T follicular helper cell (primary cell): ENCODE results near the gene GIMAP2.
A peak's percentile ranks its signal among the peaks of the same experiment; 100 is the strongest.
"Not testable (repeated sequence)": the region's sequence is repeated elsewhere in the genome, so short reads cannot be mapped to it uniquely, and the experiment has no call there.

ENCODE experiments used
- DNase-seq: peaks from one replicate; pipeline ENCODE4 v3.0.0-alpha.2; 2020; ENCODE audit warnings: low read depth

The GIMAP2 gene

GRCh38 chr7:150676854-150677253 lies 8.7 kb upstream of the GIMAP2 start:
- DNase-seq = peak; percentile 22

- DNase-seq = not testable (repeated sequence)
These were observed 6.9 kb upstream of the GIMAP2 start for GRCh38 chr7:150678601-150679000.

- not testable (repeated sequence) for DNase-seq
These were observed 5.1 kb upstream of the GIMAP2 start for GRCh38 chr7:150680364-150680763.

- no peak for DNase-seq
These were observed 625 bp downstream of the GIMAP2 start for GRCh38 chr7:150686030-150686631.

DNA sequence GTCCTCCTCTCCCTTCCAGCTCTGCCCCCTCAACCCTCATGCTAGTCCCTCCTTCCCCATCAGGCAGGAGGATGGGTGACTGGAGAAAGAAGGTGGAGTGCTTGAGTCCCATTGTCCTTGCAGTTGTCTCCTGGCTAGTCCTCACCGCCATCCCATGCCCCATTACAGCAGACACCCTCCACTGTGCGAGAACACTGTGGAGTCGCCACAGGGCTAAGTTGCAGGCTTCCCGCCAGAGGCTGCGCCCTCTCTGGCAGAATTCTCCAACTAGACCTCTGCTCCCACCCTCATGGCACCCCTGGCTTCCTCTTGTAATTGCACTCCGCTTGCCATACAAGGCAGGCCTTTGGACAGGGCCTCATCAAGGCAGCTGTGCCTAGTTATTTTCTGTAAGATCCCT lies 3.1 kb downstream of the GIMAP2 start:
- DNase-seq = no peak

- DNase-seq = no peak
These were observed 10.1 kb downstream of the GIMAP2 start for GRCh38 chr7:150695654-150696053.

- no peak for DNase-seq
These were observed 17.7 kb downstream of the GIMAP2 start for GRCh38 chr7:150703209-150703608.

DNA sequence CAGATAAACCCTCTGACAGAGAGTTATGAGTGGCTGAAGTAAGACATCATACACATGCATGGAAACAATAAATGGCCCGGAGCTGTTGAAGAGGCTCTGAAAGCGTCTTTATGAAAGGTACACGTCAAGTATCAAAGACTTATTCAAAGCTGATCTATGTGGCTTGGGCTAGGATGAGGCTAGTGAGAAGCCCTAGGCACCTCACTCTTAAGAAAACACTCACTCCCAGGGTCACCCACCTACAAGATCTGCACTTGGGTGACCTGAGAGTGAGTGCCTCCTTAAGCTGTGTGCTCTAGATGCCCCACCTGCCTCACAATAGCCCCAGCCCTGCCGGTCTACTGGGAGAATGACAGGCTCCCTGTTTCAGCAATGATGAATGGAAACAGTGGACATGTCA lies 29.8 kb downstream of the GIMAP2 start:
- DNase-seq = no peak

- DNase-seq = no peak
These were observed 30.2 kb downstream of the GIMAP2 start for GRCh38 chr7:150715738-150716137.

DNA sequence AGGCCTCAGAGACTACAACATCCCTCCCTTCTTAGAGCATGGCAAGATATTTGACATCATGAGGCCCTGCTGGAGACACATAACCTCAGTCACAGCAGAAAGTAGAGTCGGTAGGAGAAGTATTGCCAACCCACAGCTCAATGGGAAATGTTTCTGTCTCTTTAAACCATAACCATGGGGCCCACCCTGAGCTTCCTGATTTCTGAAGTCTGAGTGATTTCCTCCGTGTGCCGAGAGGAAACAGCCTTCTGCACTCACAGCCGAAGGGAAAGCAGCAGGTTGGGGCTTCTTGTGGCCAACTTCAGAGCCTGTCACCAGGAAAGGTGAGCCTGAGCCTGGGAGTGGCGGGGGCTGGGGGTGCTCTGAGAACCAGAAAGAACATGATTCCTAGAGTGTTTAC lies 30.9 kb downstream of the GIMAP2 start, which contains the start of gene GIMAP1:
Gene GIMAP1, plus strand, starts transcription at position 246 of the 400 bp plus-strand sequence. CDS start 2,435 bp downstream, outside the sequence.
- peak; percentile 49 for DNase-seq

GRCh38 chr7:150716939-150717338 lies 31.4 kb downstream of the GIMAP2 start:
- DNase-seq = no peak

- DNase-seq = no peak
These were observed 32.4 kb downstream of the GIMAP2 start for GRCh38 chr7:150717814-150718420.

GRCh38 chr7:150719436-150719835 lies 33.9 kb downstream of the GIMAP2 start:
- no peak for DNase-seq

DNA sequence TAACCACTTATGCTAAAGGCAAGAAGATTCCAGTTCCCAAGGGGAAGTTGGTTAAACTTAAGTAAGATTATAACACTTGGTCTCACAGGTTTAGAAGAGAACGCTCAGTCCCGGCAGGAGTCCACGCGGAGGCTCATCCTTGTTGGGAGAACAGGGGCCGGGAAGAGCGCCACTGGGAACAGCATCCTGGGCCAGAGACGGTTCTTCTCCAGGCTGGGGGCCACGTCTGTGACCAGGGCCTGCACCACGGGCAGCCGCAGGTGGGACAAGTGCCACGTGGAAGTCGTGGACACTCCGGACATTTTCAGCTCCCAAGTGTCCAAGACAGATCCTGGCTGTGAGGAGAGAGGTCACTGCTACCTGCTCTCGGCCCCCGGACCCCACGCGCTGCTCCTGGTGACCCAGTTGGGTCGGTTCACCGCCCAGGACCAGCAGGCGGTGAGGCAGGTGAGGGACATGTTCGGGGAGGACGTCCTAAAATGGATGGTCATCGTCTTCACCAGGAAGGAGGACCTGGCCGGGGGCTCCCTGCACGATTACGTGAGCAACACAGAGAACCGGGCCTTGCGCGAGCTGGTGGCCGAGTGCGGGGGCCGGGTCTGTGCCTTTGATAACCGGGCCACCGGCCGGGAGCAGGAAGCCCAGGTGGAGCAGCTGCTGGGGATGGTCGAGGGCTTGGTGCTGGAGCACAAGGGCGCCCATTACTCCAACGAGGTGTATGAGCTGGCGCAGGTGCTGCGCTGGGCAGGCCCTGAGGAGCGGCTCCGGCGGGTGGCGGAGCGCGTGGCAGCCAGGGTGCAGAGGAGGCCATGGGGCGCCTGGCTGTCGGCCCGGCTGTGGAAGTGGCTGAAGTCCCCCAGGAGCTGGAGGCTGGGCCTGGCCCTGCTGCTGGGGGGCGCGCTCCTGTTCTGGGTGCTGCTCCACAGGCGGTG lies 34.7 kb downstream of the GIMAP2 start:
- no peak for DNase-seq

- no peak for DNase-seq
These were observed 36.5 kb downstream of the GIMAP2 start for GRCh38 chr7:150721970-150722373.

- no peak for DNase-seq
These were observed 37.0 kb downstream of the GIMAP2 start for GRCh38 chr7:150722431-150722931.

DNA sequence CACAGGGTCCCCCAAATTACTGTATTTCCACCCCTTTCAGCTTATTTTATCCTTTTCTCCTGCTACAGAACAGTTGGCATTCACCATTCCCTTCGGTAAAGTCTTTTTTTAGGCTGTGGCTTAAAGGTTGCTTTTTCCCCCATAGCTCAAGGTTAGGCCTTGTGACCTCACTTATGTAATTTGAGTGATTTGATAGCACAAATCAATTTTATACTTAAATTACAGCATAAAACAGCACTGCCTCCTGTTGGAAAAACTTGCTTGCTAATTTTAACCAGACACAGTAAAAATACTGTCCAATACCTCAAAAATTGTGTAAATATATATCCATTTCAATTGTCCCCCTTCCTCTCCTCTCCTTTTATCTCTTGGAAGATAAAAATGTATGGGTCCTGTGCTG lies 38.0 kb downstream of the GIMAP2 start:
- DNase-seq = no peak

DNA sequence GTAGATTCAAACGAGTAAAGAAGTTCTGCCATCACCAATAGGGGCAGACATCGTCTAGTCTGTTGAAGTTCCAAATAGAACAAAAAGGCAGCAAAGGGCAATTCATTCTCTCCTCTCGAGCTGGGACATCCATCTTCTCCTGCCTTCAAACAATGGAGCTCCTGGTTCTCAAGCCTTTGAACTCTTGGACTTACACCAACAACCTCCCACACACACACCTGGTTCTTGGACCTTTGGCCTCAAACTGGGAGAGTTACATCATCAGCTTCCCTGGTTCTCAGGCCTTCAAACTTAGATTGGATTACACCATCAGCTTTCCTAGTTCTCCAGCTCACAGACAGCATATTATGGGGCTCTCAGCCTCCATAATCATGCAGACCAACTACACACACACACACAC lies 41.9 kb downstream of the GIMAP2 start:
- no peak for DNase-seq

GRCh38 chr7:150728011-150728410 lies 42.5 kb downstream of the GIMAP2 start:
- no peak for DNase-seq

DNA sequence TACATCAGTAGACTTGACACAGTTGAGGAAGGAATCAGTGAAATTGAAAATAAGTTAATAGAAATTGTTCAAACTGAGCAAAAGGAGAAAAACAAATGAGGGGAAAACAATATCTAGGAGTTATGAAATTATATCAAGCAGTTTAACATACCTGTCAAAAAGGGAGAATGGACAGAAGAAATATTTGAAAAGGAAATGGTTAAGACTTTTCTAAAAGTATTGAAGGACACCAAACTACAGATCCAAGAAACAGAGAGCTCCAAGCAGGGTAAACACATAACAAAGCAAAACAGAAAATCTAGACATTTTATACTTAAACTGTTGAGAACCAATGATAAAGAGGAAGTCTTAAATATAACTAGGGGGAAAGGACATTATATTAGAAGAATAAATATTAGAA lies 43.1 kb downstream of the GIMAP2 start:
- no peak for DNase-seq

DNA sequence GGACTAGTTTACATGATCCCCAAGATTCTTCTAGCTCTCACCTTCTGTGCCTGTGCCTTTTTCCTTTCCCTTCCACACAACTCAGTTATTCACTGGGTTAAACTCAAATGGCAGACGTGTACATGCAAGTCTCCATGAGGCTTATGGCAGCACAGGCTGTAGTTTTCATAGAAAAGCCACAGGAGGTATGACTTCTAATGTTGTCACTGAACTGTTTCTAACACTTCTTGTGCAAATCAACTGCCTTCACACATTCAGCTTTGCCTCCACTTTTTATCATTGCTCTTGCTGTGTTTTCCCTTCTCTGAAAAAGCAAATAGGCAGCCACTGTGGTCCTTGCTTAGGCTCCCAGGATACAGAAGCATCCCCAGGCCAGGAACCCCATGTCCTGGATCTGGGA lies 46.4 kb downstream of the GIMAP2 start:
- DNase-seq = no peak

GRCh38 chr7:150732786-150733481 lies 47.4 kb downstream of the GIMAP2 start:
- no peak for DNase-seq
